Measurements from ENCODE around the gene RPL6.
"Not testable (repeated sequence)": the region's sequence is repeated elsewhere in the genome, so short reads cannot be mapped to it uniquely, and the experiment has no call there.

The RPL6 gene

DNA sequence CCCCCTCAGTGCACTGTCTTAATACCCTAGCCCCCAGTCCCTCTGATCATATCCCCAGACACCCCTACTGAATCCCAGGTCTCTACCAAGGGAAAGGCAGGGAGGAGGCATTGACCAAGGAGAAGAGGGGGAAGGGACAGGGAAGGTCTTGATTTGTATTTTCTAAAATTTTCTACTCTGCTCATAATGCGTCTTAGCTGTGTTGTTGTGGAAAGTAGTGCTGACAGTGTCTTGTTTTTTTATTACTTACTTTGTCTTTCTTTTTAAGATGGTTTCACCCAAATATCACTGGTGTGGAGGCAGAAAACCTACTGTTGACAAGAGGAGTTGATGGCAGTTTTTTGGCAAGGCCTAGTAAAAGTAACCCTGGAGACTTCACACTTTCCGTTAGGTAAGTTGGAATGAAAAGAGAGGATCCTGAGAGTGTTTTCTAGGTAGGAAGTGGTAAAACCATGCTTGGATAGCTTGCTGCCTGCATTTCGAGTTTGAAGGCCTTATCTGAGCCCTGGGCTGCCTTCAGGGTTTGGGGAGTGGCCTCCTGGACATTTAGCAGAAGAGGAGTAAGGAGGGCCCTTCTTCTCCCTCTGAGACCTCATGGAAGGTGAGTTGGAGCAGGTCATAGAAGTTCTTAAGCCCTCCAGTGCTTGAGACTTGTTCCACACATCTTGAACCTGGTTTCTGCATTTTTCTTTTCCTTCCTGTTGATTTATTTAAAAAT lies 36.8 kb upstream of the RPL6 start:
- Histone ChIP-seq H3K9ac (ENCODE audit: low read depth, low read length, poor library complexity) (no peak overlapping the region), H3K4me1 (ENCODE audit: control insufficient read depth in 2 of 2, insufficient read depth in 1 of 2, low read depth in 1 of 2, low read length in 2 of 2) (no peaks in the 10 kb centered on the region), H3K79me1 (ENCODE audit: low read depth, low read length) (no peaks in the 10 kb centered on the region), H2BK15ac (ENCODE audit: low read length) (no peak overlapping the region), H3K18ac (ENCODE audit: low read length) (no peak overlapping the region), H4K8ac (ENCODE audit: low read depth, low read length) (no peak overlapping the region), H3K36me3 (replicated peaks in 1 of 2; ENCODE audit: control insufficient read depth in 2 of 2, insufficient read depth in 2 of 2, low read length in 2 of 2) (peaks cover 4 to 44% of the 10 kb centered on the region in 2 donors), H4K91ac (ENCODE audit: low read depth, low read length, poor library complexity) (no peak overlapping the region), H3K14ac (ENCODE audit: low read length) (no peak overlapping the region), H3K4me3 (ENCODE audit: low read length in 2 of 2) (no peak overlapping the region), H3K9me3 (replicated peaks in 1 of 2; ENCODE audit: control insufficient read depth in 2 of 2, insufficient read depth in 1 of 2, low read depth in 1 of 2, low read length in 2 of 2) (no peaks in the 10 kb centered on the region), H2AFZ (ENCODE audit: low read length) (no peak overlapping the region), H3K27me3 (ENCODE audit: control insufficient read depth in 3 of 3, insufficient read depth in 3 of 3, low read depth in 1 of 3, low read length in 3 of 3) (no peaks in the 10 kb centered on the region), H3K27ac (replicated peaks; ENCODE audit: low read length) (no peak overlapping the region), H2BK5ac (ENCODE audit: low read length) (no peak overlapping the region), H2BK12ac (ENCODE audit: low read length) (no peak overlapping the region), H3K4ac (ENCODE audit: low read length) (no peak overlapping the region), H2AK5ac (ENCODE audit: low read depth, low read length) (no peak overlapping the region), H3K23ac (ENCODE audit: low read depth, low read length, poor library complexity) (no peak overlapping the region), H2BK120ac (ENCODE audit: low read depth, low read length) (no peak overlapping the region), H3K4me2 (ENCODE audit: insufficient read depth, low read length, poor library complexity, severe bottlenecking) (no peak overlapping the region)
- WGBS, 2 donors (ENCODE audit: extremely low coverage in 2 of 2, insufficient read length in 2 of 2, insufficient replicate concordance in 1 of 2): no CpG with 5 or more reads among the region's 3 CpGs
- no peak for DNase-seq (ENCODE audit: low spot score)

DNA sequence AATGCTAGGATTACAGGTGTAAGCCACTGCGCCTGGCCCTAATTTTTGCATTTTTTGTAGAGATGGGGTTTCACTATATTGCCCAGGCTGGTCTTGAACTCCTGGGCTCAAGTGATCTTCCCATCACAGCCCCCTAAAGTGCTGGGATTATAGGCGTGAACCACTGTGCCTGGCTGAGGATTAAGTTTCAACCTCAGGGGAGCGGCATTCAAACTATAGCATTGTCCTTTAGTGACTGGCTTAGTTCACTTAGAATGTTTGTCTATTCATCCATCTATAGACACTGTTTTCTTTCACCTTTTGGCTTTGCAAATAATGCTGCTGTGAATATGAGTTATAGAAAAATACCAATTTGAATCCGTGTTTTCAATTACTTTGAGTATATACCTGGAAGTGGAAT lies 34.5 kb upstream of the RPL6 start:
- WGBS, 2 donors (ENCODE audit: extremely low coverage in 2 of 2, insufficient read length in 2 of 2, insufficient replicate concordance in 1 of 2): no CpG with 5 or more reads among the region's 4 CpGs
- H3K23ac ChIP-seq (ENCODE audit: low read depth, low read length, poor library complexity): no peak overlapping the region
- no peaks in the 10 kb centered on the region for H3K27me3 ChIP-seq (ENCODE audit: control insufficient read depth in 3 of 3, insufficient read depth in 3 of 3, low read depth in 1 of 3, low read length in 3 of 3)
- no peak overlapping the region for H2BK12ac ChIP-seq (ENCODE audit: low read length)
- no peak overlapping the region for H2BK15ac ChIP-seq (ENCODE audit: low read length)
- no peak overlapping the region for H3K4me3 ChIP-seq (ENCODE audit: low read length in 2 of 2)
- H2BK120ac ChIP-seq (ENCODE audit: low read depth, low read length): no peak overlapping the region
- H3K14ac ChIP-seq (ENCODE audit: low read length): no peak overlapping the region
- no peaks in the 10 kb centered on the region for H3K79me1 ChIP-seq (ENCODE audit: low read depth, low read length)
- H3K4me2 ChIP-seq (ENCODE audit: insufficient read depth, low read length, poor library complexity, severe bottlenecking): no peak overlapping the region
- H3K9me3 ChIP-seq (replicated peaks in 1 of 2; ENCODE audit: control insufficient read depth in 2 of 2, insufficient read depth in 1 of 2, low read depth in 1 of 2, low read length in 2 of 2): no peaks in the 10 kb centered on the region
- no peak overlapping the region for H2AFZ ChIP-seq (ENCODE audit: low read length)
- no peak overlapping the region for H4K8ac ChIP-seq (ENCODE audit: low read depth, low read length)
- no peaks in the 10 kb centered on the region for H3K4me1 ChIP-seq (ENCODE audit: control insufficient read depth in 2 of 2, insufficient read depth in 1 of 2, low read depth in 1 of 2, low read length in 2 of 2)
- H3K9ac ChIP-seq (ENCODE audit: low read depth, low read length, poor library complexity): no peak overlapping the region
- no peak for DNase-seq (ENCODE audit: low spot score)
- no peak overlapping the region for H3K4ac ChIP-seq (ENCODE audit: low read length)
- H3K36me3 ChIP-seq (replicated peaks in 1 of 2; ENCODE audit: control insufficient read depth in 2 of 2, insufficient read depth in 2 of 2, low read length in 2 of 2): peaks cover 0 to 24% of the 10 kb centered on the region in 2 donors
- no peak overlapping the region for H3K18ac ChIP-seq (ENCODE audit: low read length)
- H2BK5ac ChIP-seq (ENCODE audit: low read length): no peak overlapping the region
- H4K91ac ChIP-seq (ENCODE audit: low read depth, low read length, poor library complexity): no peak overlapping the region
- no peak overlapping the region for H3K27ac ChIP-seq (replicated peaks; ENCODE audit: low read length)
- H2AK5ac ChIP-seq (ENCODE audit: low read depth, low read length): no peak overlapping the region

DNA sequence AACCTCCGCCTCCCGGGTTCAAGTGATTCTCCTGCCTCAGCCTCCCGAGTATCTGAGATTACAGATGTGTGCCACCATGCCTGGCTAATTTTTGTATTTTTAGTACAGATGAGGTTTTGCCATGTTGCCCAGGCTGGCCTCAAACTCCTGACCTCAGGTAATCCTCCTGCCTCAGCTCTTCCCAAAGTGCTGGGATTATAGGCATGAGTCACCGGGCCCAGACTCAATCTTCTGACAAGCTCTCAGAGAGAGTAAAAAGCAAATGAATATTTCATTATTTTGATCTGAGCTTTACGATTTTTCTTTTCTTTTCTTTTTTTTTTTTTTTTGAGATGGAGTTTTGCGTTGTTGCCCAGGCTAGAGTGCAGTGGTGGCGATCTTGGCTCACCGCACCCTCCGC lies 31.2 kb upstream of the RPL6 start:
- H3K4me3 ChIP-seq (ENCODE audit: low read length in 2 of 2); H3K27ac ChIP-seq (replicated peaks; ENCODE audit: low read length); H3K14ac ChIP-seq (ENCODE audit: low read length); H2BK5ac ChIP-seq (ENCODE audit: low read length); H3K4me2 ChIP-seq (ENCODE audit: insufficient read depth, low read length, poor library complexity, severe bottlenecking); H3K36me3 ChIP-seq (replicated peaks in 1 of 2; ENCODE audit: control insufficient read depth in 2 of 2, insufficient read depth in 2 of 2, low read length in 2 of 2); H3K23ac ChIP-seq (ENCODE audit: low read depth, low read length, poor library complexity); H3K79me1 ChIP-seq (ENCODE audit: low read depth, low read length); H4K8ac ChIP-seq (ENCODE audit: low read depth, low read length); H3K9me3 ChIP-seq (replicated peaks in 1 of 2; ENCODE audit: control insufficient read depth in 2 of 2, insufficient read depth in 1 of 2, low read depth in 1 of 2, low read length in 2 of 2); H4K91ac ChIP-seq (ENCODE audit: low read depth, low read length, poor library complexity); H2BK15ac ChIP-seq (ENCODE audit: low read length); H2BK120ac ChIP-seq (ENCODE audit: low read depth, low read length); H2AFZ ChIP-seq (ENCODE audit: low read length); H3K27me3 ChIP-seq (ENCODE audit: control insufficient read depth in 3 of 3, insufficient read depth in 3 of 3, low read depth in 1 of 3, low read length in 3 of 3); H2AK5ac ChIP-seq (ENCODE audit: low read depth, low read length); H3K4ac ChIP-seq (ENCODE audit: low read length); H3K9ac ChIP-seq (ENCODE audit: low read depth, low read length, poor library complexity); H3K4me1 ChIP-seq (ENCODE audit: control insufficient read depth in 2 of 2, insufficient read depth in 1 of 2, low read depth in 1 of 2, low read length in 2 of 2); DNase-seq (ENCODE audit: low spot score); H3K18ac ChIP-seq (ENCODE audit: low read length); H2BK12ac ChIP-seq (ENCODE audit: low read length): not testable (repeated sequence)
- WGBS, 2 donors (ENCODE audit: extremely low coverage in 2 of 2, insufficient read length in 2 of 2, insufficient replicate concordance in 1 of 2): no CpG with 5 or more reads among the region's 9 CpGs

DNA sequence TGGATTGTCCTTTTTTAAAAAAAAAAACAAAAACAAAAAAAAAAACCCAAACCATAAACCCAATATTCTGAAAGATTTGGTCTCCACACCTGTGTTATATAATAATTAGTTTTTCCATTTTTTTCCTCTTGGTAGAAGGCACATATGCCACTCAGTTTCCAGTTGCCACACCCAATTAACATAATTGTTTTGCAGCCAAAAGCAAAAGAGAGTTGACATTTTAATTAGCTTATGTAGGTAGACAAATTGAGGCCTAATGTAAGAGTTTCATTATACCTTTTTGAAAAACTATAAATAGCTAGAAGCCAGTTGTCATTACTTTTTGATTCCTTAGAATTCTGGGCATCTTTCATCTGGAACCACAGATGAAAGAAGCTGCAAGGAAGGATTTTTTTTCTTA lies 30.4 kb upstream of the RPL6 start:
- no peak overlapping the region for H2AK5ac ChIP-seq (ENCODE audit: low read depth, low read length)
- H4K91ac ChIP-seq (ENCODE audit: low read depth, low read length, poor library complexity): no peak overlapping the region
- H3K9me3 ChIP-seq (replicated peaks in 1 of 2; ENCODE audit: control insufficient read depth in 2 of 2, insufficient read depth in 1 of 2, low read depth in 1 of 2, low read length in 2 of 2): no peaks in the 10 kb centered on the region
- no peak overlapping the region for H3K4me2 ChIP-seq (ENCODE audit: insufficient read depth, low read length, poor library complexity, severe bottlenecking)
- H2BK12ac ChIP-seq (ENCODE audit: low read length): no peak overlapping the region
- H3K36me3 ChIP-seq (replicated peaks in 1 of 2; ENCODE audit: control insufficient read depth in 2 of 2, insufficient read depth in 2 of 2, low read length in 2 of 2): peaks cover 0 to 3% of the 10 kb centered on the region in 2 donors
- no peaks in the 10 kb centered on the region for H3K79me1 ChIP-seq (ENCODE audit: low read depth, low read length)
- no peak overlapping the region for H3K9ac ChIP-seq (ENCODE audit: low read depth, low read length, poor library complexity)
- no peak overlapping the region for H3K23ac ChIP-seq (ENCODE audit: low read depth, low read length, poor library complexity)
- no peak overlapping the region for H3K4ac ChIP-seq (ENCODE audit: low read length)
- no peak overlapping the region for H4K8ac ChIP-seq (ENCODE audit: low read depth, low read length)
- H2AFZ ChIP-seq (ENCODE audit: low read length): no peak overlapping the region
- peaks cover 0 to 2% of the 10 kb centered on the region in 2 donors for H3K4me1 ChIP-seq (ENCODE audit: control insufficient read depth in 2 of 2, insufficient read depth in 1 of 2, low read depth in 1 of 2, low read length in 2 of 2)
- no peak overlapping the region for H2BK15ac ChIP-seq (ENCODE audit: low read length)
- no peaks in the 10 kb centered on the region for H3K27me3 ChIP-seq (ENCODE audit: control insufficient read depth in 3 of 3, insufficient read depth in 3 of 3, low read depth in 1 of 3, low read length in 3 of 3)
- H3K4me3 ChIP-seq (ENCODE audit: low read length in 2 of 2): no peak overlapping the region
- DNase-seq (ENCODE audit: low spot score): no peak
- no peak overlapping the region for H3K14ac ChIP-seq (ENCODE audit: low read length)
- no peak overlapping the region for H2BK120ac ChIP-seq (ENCODE audit: low read depth, low read length)
- H3K18ac ChIP-seq (ENCODE audit: low read length): no peak overlapping the region
- no peak overlapping the region for H2BK5ac ChIP-seq (ENCODE audit: low read length)
- H3K27ac ChIP-seq (replicated peaks; ENCODE audit: low read length): no peak overlapping the region
